ENCODE measurements around the gene TXNL1. TPM values are rescaled to one million over a fixed set of nuclear protein-coding genes. Genes with fewer than 3 reads are reported as not detected.

Gene TXNL1
- total and polyA plus RNA-seq, 2 donors (not counting 3 experiments of a cell fraction or from before 2014, with no cell fraction given): 29.5 to 81.2 TPM

Other genes starting within 250 kb of the TXNL1 start
- gene WDR7, start 12.8 kb upstream of the TXNL1 start, total RNA-seq: 19.0 and 19.2 TPM in 2 replicates
- 5.9 and 9.1 TPM in 2 replicates for gene WDR7, start 12.8 kb upstream of the TXNL1 start, polyA plus RNA-seq

All from endothelial cell of umbilical vein (primary cell).